ENCODE measurements around the gene PLP2.

- no peak for TF ChIP-seq CTCF (conservative IDR thresholded peaks at IDR 0.05; ENCODE audit: low read length)
- TF ChIP-seq EZH2phosphoT487 (IDR thresholded peaks at IDR 0.05; ENCODE audit: borderline replicate concordance), result no peak
These were observed 34.2 kb upstream of the PLP2 start for GRCh38 chrX:49137492-49137891.

Data from Loucy (cell line).